Sigmoid colon (tissue), 7 donors: ENCODE results near the gene NELFA. TPM values are rescaled to one million over a fixed set of nuclear protein-coding genes. Genes with fewer than 3 reads are reported as not detected.
A peak's percentile ranks its signal among the peaks of the same experiment; 100 is the strongest.

Source experiments
- DNase-seq: peaks from one replicate; pipeline ENCODE4 v3.0.0-alpha.2; 2019
- H3K27ac ChIP-seq, 4 donors: fragments of 200-600 bp; sonication (generic); one replicate each; pipeline ENCODE4 v1.5.1; 2016 to 2019; ENCODE audit warnings: mild to moderate bottlenecking in 1 of 4
- H3K27me3 ChIP-seq, 3 donors: fragments of 200-600 bp; sonication (generic); one replicate each; pipeline ENCODE4 v1.5.1; 2019; ENCODE audit warnings: mild to moderate bottlenecking in 1 of 3
- H3K36me3 ChIP-seq, 4 donors: fragments of 200-600 bp; sonication (generic); one replicate each; pipeline ENCODE4 v1.5.1; 2016 to 2019
- H3K4me1 ChIP-seq, 4 donors: fragments of 200-600 bp; sonication (generic); one replicate each; pipeline ENCODE4 v1.5.1; 2017 to 2019
- H3K4me3 ChIP-seq, 4 donors: fragments of 200-600 bp; sonication (generic); one replicate each; pipeline ENCODE4 v1.5.1; 2017 to 2019; ENCODE audit warnings: mild to moderate bottlenecking in 2 of 4, moderate library complexity in 1 of 4
- H3K9me3 ChIP-seq, 4 donors: fragments of 200-600 bp in 3 of 4; sonication (generic) in 3 of 4; one replicate each; pipeline versions ENCODE4 v1.5.1 to v1.6.1; 2013 to 2019
- EP300 ChIP-seq, 4 donors: sonication (generic); formaldehyde crosslinking; IDR thresholded peaks; one replicate each; pipeline ENCODE4 v1.6.1; 2017; ENCODE audit warnings: antibody characterized with exemption in 4 of 4
- POLR2A ChIP-seq, 2 donors: fragments of 450-650 bp; IDR thresholded peaks; one replicate each; pipeline ENCODE4 v1.6.1; 2016; ENCODE audit warnings: antibody characterized with exemption in 2 of 2, mild to moderate bottlenecking in 2 of 2, moderate library complexity in 2 of 2
- POLR2AphosphoS5 ChIP-seq, 4 donors: sonication (generic); formaldehyde crosslinking; IDR thresholded peaks; one replicate each; pipeline ENCODE4 v1.6.1; 2017; ENCODE audit warnings: antibody characterized with exemption in 4 of 4
- WGBS, 2 donors: extraction: QIAGEN DNeasy Blood & Tissue Kit; methylation state at CpG; one replicate each; pipeline ENCODE4 v1.1.7; 2013; 5-methylcytosine and 5-hydroxymethylcytosine counted together
- intact Hi-C: fragments of 100-400 bp; cut with DNase I; formaldehyde crosslinking; loops from one replicate; pipeline ENCODE4 v1.15.1; 2023
- polyA plus RNA-seq, 3 donors: library from polyadenylated mRNA; stranded (reverse); fragments of 200-250 nt; gene quantifications; one replicate each; pipeline ENCODE4 v1.2.3, GENCODE V29; 2013
- total RNA-seq, 4 donors: library from RNA; depleted of rRNA; stranded (reverse); fragments of >200 nt; gene quantifications; one replicate each; pipeline ENCODE4 v1.1.0, GENCODE V29; 2016
- TF ChIP-seq, protein P1 (sequence below), 4 experiments: fragments of 450-650 bp in 3 of 4; fragments of 200-600 bp in 1 of 4; IDR thresholded peaks; one replicate each; pipeline ENCODE4 v1.5.1; 2016 to 2019; ENCODE audit warnings: antibody characterized with exemption in 4 of 4, mild to moderate bottlenecking in 3 of 4, moderate library complexity in 2 of 4
- donor health status: healthy with polysubstance abuse.
- donor health status: Bipolar disorder and iron deficiency.
- donor health status: healthy.

NELFA gene
- total and polyA plus RNA-seq, 7 donors, result 13.8 to 27.4 (median 15.3) TPM

DNA sequence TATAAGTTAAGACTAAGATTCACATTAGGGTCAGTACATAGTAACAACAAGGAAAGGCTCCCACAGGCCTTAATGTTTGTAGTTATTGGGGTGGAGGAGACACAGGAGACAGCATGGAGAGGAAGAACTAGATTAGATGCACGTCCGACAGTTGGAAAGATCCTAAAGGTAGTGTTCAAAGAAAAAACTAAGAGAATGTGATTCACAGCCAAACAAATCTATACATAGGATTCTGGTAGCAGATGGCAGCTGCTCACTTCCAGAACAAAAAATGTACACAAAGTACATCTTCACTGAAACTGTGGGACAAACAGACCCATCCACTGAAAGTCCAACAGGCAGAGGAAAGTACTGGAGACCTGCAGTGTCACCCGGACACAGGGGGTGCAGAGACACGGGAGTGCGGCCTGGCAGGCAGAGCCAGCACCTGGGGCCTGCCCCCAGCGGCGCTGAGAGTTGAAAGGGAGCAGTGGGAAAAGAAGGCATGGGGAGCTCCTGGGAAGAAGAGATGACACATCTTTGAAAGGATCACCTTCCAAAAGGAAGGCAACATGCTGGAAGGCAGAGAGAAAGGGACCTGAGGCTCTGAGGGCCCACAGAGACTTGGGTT, 40.0 kb downstream of the NELFA start:
- intact Hi-C loops, result no loop called here
- peak; percentile 29 for DNase-seq
- H3K36me3 ChIP-seq, result peaks cover 0 to 43% (median 8%) of the 10 kb centered on the region in 4 donors
- TF ChIP-seq EP300 (IDR thresholded peaks at IDR 0.05), result no peak
- no peak for TF ChIP-seq POLR2A (IDR thresholded peaks at IDR 0.05)
- TF ChIP-seq, protein P1, sequence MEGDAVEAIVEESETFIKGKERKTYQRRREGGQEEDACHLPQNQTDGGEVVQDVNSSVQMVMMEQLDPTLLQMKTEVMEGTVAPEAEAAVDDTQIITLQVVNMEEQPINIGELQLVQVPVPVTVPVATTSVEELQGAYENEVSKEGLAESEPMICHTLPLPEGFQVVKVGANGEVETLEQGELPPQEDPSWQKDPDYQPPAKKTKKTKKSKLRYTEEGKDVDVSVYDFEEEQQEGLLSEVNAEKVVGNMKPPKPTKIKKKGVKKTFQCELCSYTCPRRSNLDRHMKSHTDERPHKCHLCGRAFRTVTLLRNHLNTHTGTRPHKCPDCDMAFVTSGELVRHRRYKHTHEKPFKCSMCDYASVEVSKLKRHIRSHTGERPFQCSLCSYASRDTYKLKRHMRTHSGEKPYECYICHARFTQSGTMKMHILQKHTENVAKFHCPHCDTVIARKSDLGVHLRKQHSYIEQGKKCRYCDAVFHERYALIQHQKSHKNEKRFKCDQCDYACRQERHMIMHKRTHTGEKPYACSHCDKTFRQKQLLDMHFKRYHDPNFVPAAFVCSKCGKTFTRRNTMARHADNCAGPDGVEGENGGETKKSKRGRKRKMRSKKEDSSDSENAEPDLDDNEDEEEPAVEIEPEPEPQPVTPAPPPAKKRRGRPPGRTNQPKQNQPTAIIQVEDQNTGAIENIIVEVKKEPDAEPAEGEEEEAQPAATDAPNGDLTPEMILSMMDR (IDR thresholded peaks at IDR 0.05), result no peak
- no peak for TF ChIP-seq POLR2AphosphoS5 (IDR thresholded peaks at IDR 0.05)
- no peak overlapping the region for H3K4me3 ChIP-seq
- no peaks in the 10 kb centered on the region for H3K27me3 ChIP-seq
- H3K4me1 ChIP-seq, result no peaks in the 10 kb centered on the region
- H3K9me3 ChIP-seq, result no peaks in the 10 kb centered on the region
- 95 to 96% methylated on average over 7 of the region's 7 CpGs for WGBS, 2 donors
- H3K27ac ChIP-seq, result no peak overlapping the region

DNA sequence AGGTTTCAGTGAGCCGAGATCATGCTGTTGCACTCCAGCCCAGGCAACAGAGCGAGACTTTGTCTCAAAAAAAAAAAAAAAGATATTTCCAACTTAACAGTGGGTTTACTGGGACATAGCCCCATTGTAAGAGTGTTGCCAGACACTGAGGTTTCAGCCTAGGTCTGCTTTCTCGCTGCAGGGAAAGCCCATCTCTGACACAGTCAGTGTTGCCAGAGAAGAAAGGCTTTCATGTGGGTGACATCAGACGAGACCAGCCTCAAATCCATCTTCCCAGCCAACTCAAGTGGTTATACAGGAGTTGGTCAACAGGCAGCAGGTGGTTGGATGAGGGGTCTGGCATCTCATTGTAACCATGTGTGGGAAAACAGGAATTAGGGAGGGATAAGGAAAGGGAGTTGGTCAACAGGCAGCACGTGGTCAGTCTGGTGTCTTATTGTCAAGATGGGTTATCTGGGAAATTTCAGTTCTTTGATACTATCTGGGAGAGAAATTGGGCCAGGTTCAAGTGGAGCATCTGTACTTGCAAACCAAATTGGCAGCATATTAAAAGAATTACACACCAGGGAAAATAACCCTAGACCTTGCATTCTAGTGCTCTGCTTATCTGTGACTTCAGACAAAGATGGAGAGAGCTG, 41.1 kb downstream of the NELFA start:
- DNase-seq, result no peak
- no peaks in the 10 kb centered on the region for H3K9me3 ChIP-seq
- H3K27ac ChIP-seq, result no peak overlapping the region
- TF ChIP-seq EP300 (IDR thresholded peaks at IDR 0.05) (no peak), POLR2A (IDR thresholded peaks at IDR 0.05) (no peak), POLR2AphosphoS5 (IDR thresholded peaks at IDR 0.05) (no peak)
- TF ChIP-seq, protein P1 (IDR thresholded peaks at IDR 0.05), result no peak
- 88% methylated on average over 5 of the region's 5 CpGs for WGBS, 2 donors
- H3K27me3 ChIP-seq, result no peaks in the 10 kb centered on the region
- H3K36me3 ChIP-seq, result peaks cover 0 to 47% (median 9%) of the 10 kb centered on the region in 4 donors
- intact Hi-C loops, result no loop called here
- no peak overlapping the region for H3K4me3 ChIP-seq
- H3K4me1 ChIP-seq, result no peaks in the 10 kb centered on the region

DNA sequence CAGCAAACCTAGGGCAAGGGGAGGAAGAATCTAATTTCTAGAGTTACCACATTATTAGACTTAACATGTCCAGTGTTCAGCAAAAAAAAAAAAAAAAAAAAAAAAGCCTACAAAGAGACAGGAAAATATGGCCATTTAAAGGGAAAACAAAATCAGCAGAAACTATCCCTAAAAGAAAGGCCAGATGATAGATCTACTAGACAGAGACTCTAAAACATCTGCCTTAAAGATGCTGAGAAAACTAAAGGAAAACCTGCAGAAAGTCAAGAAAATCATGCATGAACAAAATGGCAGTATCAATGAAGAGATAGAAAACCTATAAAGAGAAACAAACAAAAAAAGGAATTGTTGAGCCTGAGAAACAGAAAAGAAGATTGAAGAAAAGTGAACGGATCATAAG, 43.8 kb downstream of the NELFA start:
- no peaks in the 10 kb centered on the region for H3K9me3 ChIP-seq
- no peak for DNase-seq
- intact Hi-C loops, result no loop called here
- peaks cover 0 to 62% (median 15%) of the 10 kb centered on the region in 4 donors for H3K36me3 ChIP-seq
- H3K27me3 ChIP-seq, result no peaks in the 10 kb centered on the region
- TF ChIP-seq POLR2A (IDR thresholded peaks at IDR 0.05) (no peak), EP300 (IDR thresholded peaks at IDR 0.05) (no peak)
- TF ChIP-seq, protein P1 (IDR thresholded peaks at IDR 0.05), result no peak
- 98 to 99% methylated on average over 1 of the region's 1 CpG for WGBS, 2 donors
- no peaks in the 10 kb centered on the region for H3K4me1 ChIP-seq
- H3K4me3 ChIP-seq, result no peak overlapping the region
- no peak overlapping the region for H3K27ac ChIP-seq

DNA sequence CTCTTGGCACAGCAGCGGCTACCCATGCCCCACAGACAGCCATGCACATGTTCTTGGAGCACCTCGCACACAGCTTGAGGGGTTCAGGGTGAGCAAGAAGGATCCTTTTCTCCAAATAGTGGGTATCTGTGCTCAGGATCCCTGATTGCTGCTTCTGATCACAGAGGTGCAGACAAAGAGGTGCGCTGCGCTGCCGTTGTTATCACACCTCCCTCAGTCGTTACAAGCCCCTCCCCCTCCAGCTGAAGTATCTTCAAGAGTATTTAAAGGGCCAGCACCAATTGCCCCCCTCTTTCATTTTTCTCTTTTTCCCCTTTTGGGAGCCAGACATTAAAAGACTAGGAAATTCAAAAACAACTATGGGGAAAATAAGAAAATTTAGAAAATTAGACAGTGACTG, 44.3 kb downstream of the NELFA start:
- Histone ChIP-seq H3K9me3 (no peaks in the 10 kb centered on the region), H3K27ac (no peak overlapping the region), H3K4me3 (no peak overlapping the region), H3K36me3 (peaks cover 0 to 64% (median 18%) of the 10 kb centered on the region in 4 donors), H3K27me3 (no peaks in the 10 kb centered on the region), H3K4me1 (no peaks in the 10 kb centered on the region)
- intact Hi-C loops, result no loop called here
- 78 to 90% methylated on average over 6 of the region's 6 CpGs for WGBS, 2 donors
- peak; percentile 13 for DNase-seq
- TF ChIP-seq EP300 (IDR thresholded peaks at IDR 0.05) (no peak), POLR2A (IDR thresholded peaks at IDR 0.05) (no peak), POLR2AphosphoS5 (IDR thresholded peaks at IDR 0.05) (no peak)
- TF ChIP-seq, protein P1 (IDR thresholded peaks at IDR 0.05), result no peak
